ENCODE measurements around the gene FMNL2.

GRCh38 chr2:152468899-152469692, 134.1 kb downstream of the FMNL2 start:
- TF ChIP-seq EZH2 (IDR thresholded peaks at IDR 0.05; ENCODE audit: insufficient read depth, poor library complexity, severe bottlenecking): no peak
- TF ChIP-seq EZH2phosphoT487 (IDR thresholded peaks at IDR 0.05; ENCODE audit: insufficient read depth, low read depth): no peak
